SKM-1 treated with dmso at 0.1 percent for 144 hours (cell line): ENCODE measurements around the gene NAGS.
"Not testable (repeated sequence)": the region's sequence is repeated elsewhere in the genome, so short reads cannot be mapped to it uniquely, and the experiment has no call there.

Source experiments
- DNase-seq: peaks from one replicate; lab custom pipeline; 2025; ENCODE audit not compliant: unreplicated experiment; lab: John Stamatoyannopoulos, UW

The NAGS gene

DNA sequence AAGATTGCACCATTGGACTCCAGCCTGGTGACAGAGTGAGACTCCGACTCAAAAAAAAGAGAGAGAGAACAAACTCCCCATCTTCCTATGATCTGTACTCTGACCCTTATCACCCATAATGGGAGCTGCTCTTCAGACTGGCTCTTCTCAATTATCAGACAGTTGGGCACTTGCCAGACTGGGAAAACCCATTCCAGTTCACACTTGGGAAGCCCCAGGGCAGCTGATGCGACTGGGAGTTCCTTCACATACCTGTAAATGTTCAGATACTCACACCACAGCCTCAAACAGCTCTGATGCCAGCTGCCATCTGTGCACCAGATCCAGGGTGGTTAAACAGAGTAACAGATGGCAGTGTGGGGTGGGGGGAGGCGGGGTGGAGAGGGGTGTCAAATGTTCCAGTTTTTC, 34.2 kb downstream of the NAGS start:
- no peak for DNase-seq

DNA sequence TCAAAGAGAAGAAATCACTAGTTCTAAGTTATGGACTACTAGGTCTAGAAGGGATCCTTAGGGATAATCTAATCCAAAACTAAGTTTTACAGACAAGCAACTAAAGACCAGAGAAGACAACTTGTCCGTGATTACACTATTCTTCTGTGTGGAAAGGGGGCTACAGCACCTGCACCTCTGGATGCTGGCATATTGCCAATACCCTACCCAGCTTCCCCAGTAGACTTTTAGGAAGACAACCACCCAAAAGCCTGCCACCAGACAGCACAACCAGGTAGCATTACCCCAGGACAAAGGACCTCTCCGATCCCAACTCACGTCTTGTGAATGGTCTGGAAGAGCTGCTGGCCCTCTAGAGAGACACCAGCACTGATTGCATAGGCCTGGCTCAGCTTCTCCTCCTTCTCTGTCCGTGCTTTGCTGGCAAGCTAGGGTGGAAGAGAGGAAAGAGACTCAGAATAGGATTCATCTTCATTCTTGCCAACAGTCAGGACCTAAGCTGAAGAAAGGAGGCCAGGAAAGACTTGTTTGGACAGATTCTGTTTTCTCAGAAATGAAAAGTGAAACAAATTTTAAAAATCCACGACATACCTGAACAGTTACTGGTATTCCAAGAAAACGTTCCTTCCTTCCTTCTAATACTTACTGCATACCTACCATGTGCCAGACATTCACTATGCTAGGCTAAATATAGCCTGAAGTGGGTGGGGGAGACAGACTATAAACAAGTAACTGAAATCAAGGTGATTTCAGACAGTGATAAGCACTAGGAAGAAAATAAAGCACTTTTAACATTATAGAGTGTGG, 35.6 kb downstream of the NAGS start:
- DNase-seq = no peak

GRCh38 chr17:44043272-44043696, 38.9 kb downstream of the NAGS start:
- DNase-seq = no peak

DNA sequence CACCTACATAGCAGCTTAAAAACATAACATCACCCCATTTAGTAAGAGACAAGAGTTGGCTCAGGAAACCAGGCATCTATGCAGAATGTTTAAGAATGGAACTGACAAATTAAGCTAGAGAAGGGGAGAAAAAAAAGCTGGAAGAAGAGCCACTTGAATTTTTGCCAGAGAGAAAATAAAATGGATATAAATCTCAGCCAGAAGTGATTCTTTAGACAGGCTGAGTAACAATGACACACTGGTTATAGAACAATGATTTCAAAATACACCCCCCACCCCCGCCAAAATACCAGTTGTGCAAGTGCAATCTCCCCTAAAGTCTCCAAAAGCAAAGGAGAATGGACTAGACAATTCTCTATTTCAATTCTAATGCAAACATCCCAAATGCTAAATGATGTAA, 39.6 kb downstream of the NAGS start:
- no peak for DNase-seq

- DNase-seq = no peak
Measured at GRCh38 chr17:44045486-44045885, 41.1 kb downstream of the NAGS start.

- DNase-seq = not testable (repeated sequence)
Measured at GRCh38 chr17:44046893-44047292, 42.5 kb downstream of the NAGS start.

- DNase-seq = no peak
Measured at GRCh38 chr17:44049294-44050060, 45.1 kb downstream of the NAGS start.

GRCh38 chr17:44053125-44053872, 48.9 kb downstream of the NAGS start:
- DNase-seq = no peak
